Gastrocnemius medialis (tissue), 4 donors: ENCODE measurements around the gene B4GALT6.

Experiments
- CTCF ChIP-seq, 5 experiments: fragments of 450-650 bp in 3 of 5; fragments of 200-600 bp in 2 of 5; sonication (generic) in 2 of 5; IDR thresholded peaks in 4 of 5; conservative IDR thresholded peaks in 1 of 5; 1 replicate in 4 of 5; 2 replicates in 1 of 5; pipeline ENCODE4 v1.5.1; 2016 to 2019; ENCODE audit warnings: antibody characterized with exemption in 5 of 5, mild to moderate bottlenecking in 3 of 5, moderate library complexity in 3 of 5
- POLR2A ChIP-seq, 2 donors: fragments of 450-650 bp; IDR thresholded peaks; one replicate each; pipeline ENCODE4 v1.6.1; 2017; ENCODE audit warnings: antibody characterized with exemption in 2 of 2, mild to moderate bottlenecking in 2 of 2, moderate library complexity in 2 of 2

- TF ChIP-seq CTCF (IDR thresholded peaks at IDR 0.05 in 4 of 5, conservative IDR thresholded peaks at IDR 0.05 in 1 of 5) = no peak
- no peak for TF ChIP-seq POLR2A (IDR thresholded peaks at IDR 0.05)
Observed at GRCh38 chr18:31643003-31643402, 41.4 kb downstream of the B4GALT6 start.
